Gastroesophageal sphincter (tissue), 3 donors: ENCODE data around the gene FIBP.

Source experiments
- CTCF ChIP-seq, 4 experiments: fragments of 200-600 bp in 2 of 4; fragments of 450-650 bp in 2 of 4; sonication (generic) in 1 of 4; IDR thresholded peaks; one replicate each; pipeline ENCODE4 v1.5.1; 2017 to 2019; ENCODE audit warnings: antibody characterized with exemption in 4 of 4, mild to moderate bottlenecking in 2 of 4, moderate library complexity in 2 of 4
- EP300 ChIP-seq: sonication (generic); formaldehyde crosslinking; IDR thresholded peaks from one replicate; pipeline ENCODE4 v1.6.1; 2017; ENCODE audit warnings: antibody characterized with exemption, mild to moderate bottlenecking
- POLR2A ChIP-seq, 2 donors: fragments of 450-650 bp; IDR thresholded peaks; one replicate each; pipeline ENCODE4 v1.6.1; 2017; ENCODE audit warnings: antibody characterized with exemption in 2 of 2, mild to moderate bottlenecking in 2 of 2, moderate library complexity in 1 of 2
- POLR2AphosphoS5 ChIP-seq: sonication (generic); formaldehyde crosslinking; IDR thresholded peaks from one replicate; pipeline ENCODE4 v1.6.1; 2017; ENCODE audit warnings: antibody characterized with exemption

- no peak for TF ChIP-seq POLR2A (IDR thresholded peaks at IDR 0.05)
- TF ChIP-seq CTCF (IDR thresholded peaks at IDR 0.05), result no peak
- peak; percentile 96 for TF ChIP-seq POLR2AphosphoS5
- no peak for TF ChIP-seq EP300
Measured at GRCh38 chr11:65915821-65916251, 27.6 kb upstream of the FIBP start.
